ENCODE results near the gene WDFY3. TPM values are rescaled to one million over a fixed set of nuclear protein-coding genes. Genes with fewer than 3 reads are reported as not detected.
A peak's percentile ranks its signal among the peaks of the same experiment; 100 is the strongest.
"Not testable (repeated sequence)": the region's sequence is repeated elsewhere in the genome, so short reads cannot be mapped to it uniquely, and the experiment has no call there.

WDFY3 gene
- total RNA-seq, 1 donor from 2014 or later, result 119 TPM

DNA sequence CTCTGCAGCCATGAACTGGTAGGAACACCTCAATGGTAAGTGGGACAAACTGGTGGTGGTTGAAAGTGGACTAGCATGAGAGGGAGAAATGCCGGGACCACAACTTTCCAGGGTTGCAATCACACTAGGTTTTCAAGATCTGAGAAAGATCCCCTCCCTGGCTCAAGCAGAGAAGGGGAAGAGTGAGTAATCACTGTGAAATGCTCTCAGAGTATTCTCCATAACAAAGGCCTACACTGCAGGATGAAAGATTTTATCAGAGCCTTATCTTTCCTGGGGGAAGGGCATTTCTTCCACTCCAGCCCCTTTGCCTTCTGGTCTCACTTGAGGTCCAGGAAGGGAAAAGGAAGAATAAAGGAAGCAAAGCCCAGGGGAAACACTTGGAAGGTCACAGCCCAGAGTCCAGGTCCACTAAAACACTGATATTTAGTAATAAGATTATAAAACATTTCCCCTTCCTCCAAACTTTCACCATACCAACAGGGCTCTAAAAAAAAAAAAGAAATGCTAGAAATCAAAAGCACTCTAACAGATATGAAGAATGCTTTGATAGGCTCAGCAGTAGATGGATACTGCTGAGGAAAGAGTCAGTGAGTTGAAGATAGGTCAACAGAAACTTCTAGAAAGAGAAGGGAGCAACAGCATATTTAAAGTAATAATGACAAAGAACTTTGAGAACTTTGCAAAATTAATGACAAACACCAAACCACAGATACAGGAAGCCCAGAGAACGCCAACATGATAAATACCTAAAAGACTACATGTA, 95.9 kb downstream of the WDFY3 start:
- DNase-seq (ENCODE audit: low spot score in 2 of 2) (no peak), FAIRE-seq (no peak)

DNA sequence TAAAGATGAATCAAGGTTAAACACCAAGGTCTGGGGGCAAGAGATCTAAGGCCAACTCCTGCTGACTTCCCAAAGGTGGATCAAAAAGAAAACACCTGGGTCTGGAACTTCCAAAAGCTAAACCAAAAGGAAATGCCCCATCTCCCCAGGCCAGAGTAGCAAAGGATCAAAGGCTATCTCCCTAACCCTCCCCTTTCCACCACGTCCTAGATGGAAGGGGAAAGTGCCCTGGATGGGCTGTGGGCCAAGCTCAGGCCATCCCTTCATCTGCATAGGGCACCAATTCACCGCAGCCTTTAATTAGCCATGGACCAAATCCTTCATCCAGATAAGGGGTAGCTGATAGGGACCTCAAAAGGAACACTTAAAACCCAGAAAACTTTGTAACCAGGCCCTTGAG, 100.2 kb downstream of the WDFY3 start:
- DNase-seq (ENCODE audit: low spot score in 2 of 2), result no peak
- FAIRE-seq, result no peak

DNA sequence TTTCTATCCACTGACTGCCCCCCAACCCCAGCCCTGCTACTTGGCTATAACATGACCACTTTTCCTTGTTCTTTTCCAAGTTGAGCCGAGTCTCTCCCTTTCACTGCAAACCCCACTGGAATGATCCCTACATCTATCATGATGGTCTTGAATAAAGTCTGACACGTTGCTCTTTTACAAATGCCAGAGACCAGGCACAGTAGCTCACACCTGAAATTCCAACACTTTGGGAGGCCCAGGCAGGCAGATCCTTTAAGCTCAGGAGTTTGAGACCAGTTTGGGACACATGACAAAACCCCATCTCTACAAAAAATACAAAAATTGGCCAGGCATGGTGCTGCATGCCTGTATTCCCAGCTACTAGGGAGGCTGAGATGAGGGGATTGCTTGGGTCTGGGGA, 100.9 kb downstream of the WDFY3 start:
- DNase-seq (ENCODE audit: low spot score in 2 of 2), result no peak
- FAIRE-seq, result no peak

DNA sequence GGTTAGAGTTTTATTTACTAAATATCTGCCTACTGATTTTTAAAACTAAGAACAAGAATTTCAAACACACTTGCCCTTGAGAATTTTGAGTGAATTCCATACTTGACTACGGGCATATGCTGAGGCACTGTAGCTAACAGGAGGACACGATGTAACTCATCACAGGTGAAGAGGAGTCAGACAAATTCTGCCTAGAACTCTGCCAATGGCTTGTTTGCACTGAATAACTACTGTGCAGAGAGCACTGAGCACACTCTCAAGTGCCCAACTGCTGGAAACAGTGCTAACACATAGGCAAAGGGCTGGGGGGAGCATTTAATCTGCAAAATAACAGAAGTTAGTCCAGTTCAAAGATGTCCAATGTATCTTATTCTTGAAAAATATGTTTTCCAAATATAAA, 104.4 kb downstream of the WDFY3 start:
- FAIRE-seq, result no peak
- DNase-seq (ENCODE audit: low spot score in 2 of 2), result no peak

DNA sequence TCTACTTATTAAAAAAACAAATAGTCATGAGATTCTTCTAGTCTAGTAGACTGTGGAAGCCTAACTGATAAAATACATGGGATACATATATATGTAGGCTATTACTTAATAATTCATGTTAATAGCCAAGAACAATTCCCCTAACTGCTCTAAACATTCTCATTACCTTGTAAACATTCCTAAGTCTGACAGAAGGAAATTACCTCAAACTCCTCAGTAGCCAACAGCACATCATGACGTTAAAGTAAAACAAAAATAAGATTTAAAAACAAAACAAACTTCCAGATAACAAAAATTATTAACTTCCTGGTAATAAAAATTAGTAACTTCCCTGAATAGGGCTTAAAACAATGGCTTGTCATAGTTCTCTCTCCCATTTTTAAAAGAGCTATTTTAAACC, 109.2 kb downstream of the WDFY3 start:
- FAIRE-seq (no peak), DNase-seq (ENCODE audit: low spot score in 2 of 2) (no peak)

DNA sequence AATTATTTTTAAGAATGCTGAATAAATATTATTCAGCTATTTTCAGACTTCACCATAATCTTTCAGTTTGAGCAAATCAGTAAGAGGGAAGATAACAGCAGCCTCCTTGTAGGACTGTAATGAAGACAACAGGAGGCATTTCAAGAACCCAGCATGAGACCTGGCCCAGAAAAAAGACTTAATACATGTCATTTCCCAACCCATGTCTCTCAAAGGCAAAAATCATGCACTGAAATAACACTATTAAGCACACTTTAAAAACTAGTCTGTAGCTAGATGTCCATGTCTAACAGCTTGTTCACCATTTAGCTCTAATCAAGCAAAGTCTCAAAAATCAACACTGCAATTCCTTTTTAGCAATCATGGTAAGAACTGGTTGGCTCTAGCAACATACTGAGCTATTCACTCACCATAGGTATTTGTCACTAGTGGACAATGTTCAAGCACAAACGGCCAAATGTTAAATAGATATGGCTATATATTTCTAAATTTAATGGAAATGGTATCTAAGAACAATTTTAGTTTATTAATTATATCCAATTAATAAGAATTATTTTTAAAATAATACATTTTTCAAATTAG, 109.9 kb downstream of the WDFY3 start:
- DNase-seq (ENCODE audit: low spot score in 2 of 2) (no peak), FAIRE-seq (no peak)

DNA sequence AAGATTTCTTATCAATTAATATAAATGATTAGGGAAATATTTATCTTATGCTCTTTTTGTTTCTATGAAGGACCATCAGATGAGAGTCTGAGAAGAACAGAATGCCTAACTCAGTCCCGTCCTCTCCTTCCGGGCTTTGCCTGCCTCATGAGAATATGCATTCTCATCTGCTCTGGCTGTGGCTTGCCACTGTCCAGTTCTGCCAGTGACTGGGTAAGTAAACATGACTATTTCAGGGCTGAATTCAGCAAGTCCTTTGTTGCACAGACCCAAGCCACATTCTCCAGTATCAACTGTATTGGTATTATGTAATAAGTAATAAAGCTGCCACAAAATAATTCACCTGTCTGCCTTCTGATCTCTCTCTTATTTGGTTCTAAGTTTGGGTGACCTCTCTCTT, 110.7 kb downstream of the WDFY3 start:
- FAIRE-seq, result no peak
- DNase-seq (ENCODE audit: low spot score in 2 of 2), result peak; percentile 16 to 28

DNA sequence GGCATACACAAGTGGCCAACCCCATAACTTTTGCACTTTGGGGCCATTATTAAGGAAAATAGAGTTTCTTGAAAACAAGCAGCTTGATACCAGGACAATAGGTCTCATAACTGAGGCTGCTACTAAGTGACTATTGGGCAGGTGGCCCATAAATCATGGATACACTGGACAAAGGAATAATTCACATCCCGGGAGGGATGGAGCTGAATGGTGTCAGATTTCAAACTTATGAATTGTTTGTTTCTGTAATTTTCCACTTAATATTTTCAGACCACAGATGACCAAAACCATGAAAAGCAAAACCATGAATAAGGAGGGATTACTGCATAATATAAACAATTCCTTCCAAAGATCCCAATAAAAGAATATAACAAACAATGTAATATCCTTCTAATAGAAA, 114.4 kb downstream of the WDFY3 start:
- DNase-seq (ENCODE audit: low spot score in 2 of 2), result no peak
- FAIRE-seq, result peak; percentile 64

DNA sequence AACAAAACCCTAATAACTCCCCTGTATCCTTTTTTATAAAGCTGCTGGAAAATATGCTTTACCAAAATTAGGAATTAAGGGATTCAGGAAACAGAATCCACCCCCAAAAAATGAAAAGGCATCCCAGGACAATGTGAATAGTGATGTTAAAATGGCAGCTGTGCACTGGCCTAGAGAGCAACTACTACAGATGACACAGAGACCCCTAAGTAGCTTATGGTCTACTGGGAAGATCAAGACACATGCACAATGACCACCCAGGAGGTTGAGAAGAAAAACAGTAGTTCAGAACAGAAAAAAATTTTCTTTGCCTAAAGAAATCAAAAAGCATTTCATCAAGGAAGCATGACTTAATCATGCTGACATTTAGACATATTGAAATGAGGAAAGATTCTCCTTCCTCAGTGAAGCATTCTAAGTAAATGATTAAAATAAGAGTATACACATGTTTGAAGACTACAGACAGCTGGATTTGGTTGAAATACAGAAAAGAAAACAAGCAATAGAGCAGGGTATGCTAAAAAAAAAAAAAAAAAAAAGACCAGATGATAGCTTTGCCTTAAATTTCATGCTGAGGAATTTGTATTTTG, 117.3 kb downstream of the WDFY3 start:
- FAIRE-seq (no peak), DNase-seq (ENCODE audit: low spot score in 2 of 2) (no peak)

DNA sequence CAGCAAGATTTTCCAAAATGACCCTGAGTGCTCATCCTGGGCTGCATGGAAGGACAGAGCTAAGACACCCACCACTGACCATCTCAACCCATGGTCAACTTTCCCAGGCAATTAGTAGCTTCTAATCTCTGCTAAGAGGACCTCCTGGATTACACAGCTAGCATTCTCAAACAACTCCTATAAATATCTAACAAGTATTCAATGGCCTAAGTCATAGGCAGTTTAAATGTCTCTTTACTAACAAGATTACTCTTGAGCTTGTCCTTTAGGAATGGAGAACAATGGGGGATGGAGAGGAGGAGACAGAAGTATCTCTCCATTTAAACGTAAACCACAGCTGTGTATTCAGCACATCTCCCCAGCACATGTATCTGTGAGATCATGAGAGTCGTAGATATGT, 118.1 kb downstream of the WDFY3 start:
- DNase-seq (ENCODE audit: low spot score in 2 of 2), result no peak
- FAIRE-seq, result no peak

DNA sequence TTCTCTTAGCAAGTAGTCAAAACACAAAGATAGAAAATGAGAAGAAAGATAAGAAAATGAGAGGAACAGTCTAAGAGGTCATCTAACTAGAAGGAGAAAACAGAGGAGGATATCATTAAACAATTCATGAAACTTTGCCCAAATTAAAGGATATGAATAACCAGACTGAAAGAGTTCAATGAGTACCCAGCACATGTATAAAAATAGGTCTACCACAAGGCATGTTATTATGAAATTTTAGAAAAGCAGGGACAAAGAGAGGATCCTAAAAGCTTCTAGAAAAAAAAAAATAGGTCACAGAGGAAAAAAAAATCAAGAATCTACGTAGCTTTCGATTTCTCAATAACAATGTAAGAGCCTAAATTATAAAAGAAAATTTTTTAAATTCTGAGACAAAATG, 118.5 kb downstream of the WDFY3 start:
- peak; percentile 3 for FAIRE-seq
- no peak for DNase-seq (ENCODE audit: low spot score in 2 of 2)

DNA sequence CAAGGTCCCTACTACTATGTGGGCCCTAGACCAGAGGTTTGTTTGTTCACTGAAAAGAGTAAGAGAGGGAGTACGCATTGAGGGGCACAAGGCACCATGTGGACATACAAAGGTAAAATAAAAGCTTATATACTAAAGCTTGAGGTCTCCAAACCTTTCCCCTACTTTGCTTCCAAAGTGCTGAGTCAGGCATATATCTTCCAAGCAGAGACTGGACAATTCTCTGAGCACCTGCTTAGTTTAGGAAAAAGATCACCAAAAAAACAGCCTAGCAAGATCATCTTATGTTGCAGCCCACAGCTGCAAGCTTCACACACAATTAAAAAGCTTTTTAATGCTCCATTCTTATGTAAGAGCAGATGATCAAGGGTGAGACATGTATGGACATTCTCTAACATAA, 119.5 kb downstream of the WDFY3 start:
- no peak for FAIRE-seq
- DNase-seq (ENCODE audit: low spot score in 2 of 2), result no peak

DNA sequence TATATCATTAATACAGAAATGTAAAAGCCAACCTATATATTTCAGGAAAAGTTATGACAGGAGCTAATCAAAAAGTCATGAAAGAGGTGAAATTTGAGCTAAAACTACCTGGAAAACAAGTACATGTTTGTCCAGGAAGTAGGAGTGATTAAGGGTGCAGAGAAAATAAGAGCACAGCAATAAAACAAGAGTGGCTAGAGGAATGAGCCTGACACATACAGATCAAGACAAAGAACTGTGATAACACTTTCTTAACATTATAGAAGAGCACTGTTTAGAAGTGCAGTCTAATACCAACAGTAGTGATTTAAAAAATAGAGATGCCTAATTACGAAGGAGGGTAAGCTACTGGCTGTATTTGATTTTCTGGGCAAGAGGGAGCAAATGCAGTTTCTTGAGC, 125.1 kb downstream of the WDFY3 start:
- DNase-seq (ENCODE audit: low spot score in 2 of 2) (no peak), FAIRE-seq (no peak)

DNA sequence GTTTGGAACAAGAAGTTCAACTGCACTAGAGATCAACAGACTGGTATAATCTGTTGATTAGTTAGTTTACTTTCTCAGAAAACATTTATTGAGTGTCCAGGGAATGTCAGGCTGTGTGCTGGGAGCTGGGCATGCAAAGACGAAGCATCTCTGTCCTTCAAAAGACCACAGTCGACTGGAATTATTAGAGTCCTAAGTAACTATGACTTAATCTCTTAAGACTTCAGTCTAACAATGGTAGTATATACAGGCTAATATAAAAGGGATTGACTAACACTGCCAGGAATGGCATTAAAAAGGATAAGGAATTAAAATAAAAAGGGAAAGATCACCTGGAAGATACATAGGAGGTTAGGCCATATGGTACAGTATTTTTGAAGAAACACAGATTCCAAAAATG, 128.7 kb downstream of the WDFY3 start:
- FAIRE-seq, result no peak
- no peak for DNase-seq (ENCODE audit: low spot score in 2 of 2)

DNA sequence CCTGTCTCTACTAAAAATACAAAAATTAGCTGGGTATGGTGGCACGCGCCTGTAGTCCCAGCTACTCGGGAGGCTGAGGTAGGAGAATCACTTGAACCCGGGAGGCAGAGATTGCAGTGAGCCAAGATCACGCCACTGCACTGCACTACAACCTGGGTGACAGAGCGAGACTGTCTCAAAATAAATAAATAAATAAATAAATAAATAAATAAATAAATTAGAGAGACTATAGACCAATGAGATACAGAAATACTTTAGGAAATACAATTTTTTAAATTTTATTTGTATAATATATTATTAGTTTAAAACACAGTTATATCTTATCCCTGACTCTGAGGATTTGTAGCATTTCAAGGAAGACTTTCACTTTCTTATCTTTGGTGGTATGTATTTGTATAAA, 136.9 kb downstream of the WDFY3 start:
- not testable (repeated sequence) for DNase-seq (ENCODE audit: low spot score in 2 of 2)
- peak; percentile 44 for FAIRE-seq

DNA sequence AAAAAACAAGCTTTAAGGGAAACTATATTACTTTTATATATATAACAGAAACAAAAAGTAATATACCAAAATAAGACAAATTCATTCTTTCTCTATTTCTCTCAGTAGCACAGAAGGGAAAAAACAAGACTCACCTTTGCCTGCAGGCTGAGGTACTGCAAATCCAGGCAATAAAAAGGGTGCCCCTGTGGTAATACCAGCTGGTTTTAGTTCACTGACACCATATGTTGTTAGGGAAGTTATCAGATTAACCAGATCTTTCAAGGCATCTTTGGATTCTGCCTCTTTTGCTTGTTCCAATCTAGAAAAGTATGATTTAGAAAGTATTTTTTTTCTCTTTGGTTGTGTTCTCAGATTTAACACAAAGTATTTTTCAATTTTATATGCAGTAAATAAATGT, 139.8 kb downstream of the WDFY3 start:
- FAIRE-seq, result no peak
- DNase-seq (ENCODE audit: low spot score in 2 of 2), result no peak

DNA sequence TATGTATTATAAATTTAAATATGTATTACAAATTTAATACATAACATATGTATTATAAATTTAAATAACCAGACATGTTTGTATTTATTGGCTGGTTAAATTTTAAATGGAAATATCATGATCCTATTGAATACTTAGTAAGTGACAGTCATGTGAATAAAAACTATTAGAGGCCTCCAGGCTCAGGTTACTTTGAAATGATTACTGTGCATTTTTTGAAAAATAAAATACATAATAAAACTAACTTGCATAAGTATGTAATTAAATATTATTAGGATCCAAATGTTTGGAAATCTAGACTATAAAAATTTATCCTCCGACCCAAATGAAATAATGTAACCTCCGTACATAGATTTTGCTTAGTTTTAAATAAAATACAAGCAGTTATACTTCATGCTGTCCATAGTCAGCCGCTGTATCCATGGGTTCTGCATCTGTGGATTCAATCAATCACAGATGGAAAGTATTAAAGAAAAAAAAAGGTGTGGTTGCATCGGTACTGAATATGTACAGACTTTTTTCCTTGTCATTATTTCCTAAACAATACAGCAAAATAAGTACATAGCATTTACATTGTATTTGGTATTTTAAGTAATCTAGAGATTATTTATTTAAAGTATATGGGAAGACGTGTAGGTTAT, 140.7 kb downstream of the WDFY3 start:
- peak; percentile 81 for FAIRE-seq
- DNase-seq (ENCODE audit: low spot score in 2 of 2), result no peak

DNA sequence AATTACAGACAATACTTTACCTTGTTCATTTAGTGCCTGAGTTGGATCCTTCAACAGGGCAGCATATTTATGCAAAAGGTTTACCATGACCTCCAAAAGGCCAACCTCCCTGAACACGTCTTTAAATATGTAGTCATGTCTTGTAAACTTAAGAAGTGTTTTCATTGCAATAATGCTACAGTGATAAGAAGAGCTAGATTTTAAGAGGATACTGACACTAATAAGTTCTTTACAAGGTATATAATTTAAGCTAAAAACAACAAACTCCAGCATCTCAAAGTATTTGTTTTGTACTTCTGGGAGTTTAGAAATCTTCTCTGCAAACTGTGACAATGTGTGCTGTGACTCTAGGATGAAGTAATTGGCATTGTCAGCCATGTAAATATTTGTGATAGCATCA, 145.4 kb downstream of the WDFY3 start:
- FAIRE-seq (no peak), DNase-seq (ENCODE audit: low spot score in 2 of 2) (no peak)

DNA sequence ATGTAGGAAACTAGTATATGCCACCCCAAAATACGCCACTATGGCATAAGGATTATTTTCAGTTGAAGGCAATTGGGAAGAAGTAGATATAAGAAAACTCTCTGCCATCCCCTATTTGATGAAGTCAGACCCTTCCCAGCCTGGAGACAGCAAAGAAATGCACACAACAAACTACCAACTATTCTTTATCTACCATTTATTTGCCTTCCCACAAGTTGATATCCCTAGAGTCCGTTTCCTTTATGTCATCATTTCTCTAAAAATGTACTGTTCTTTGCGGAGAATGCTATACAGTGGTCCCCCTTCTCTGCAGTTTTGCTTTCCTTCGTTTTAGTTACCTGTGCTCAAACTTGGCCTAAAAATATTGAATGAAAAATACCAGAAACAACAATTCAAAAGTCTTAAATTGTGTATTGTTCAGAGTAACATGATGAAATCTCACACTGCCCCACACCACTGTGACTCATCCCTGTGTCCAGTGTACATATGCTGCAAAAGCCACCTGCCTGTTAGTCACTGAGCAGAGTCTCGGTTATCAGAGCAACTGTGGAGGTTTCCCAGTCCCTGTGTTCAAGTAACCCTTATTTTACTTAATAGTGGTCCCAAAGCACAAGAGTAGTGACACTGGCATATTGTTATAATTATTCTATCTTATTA, 152.3 kb downstream of the WDFY3 start:
- DNase-seq (ENCODE audit: low spot score in 2 of 2) (no peak), FAIRE-seq (no peak)

DNA sequence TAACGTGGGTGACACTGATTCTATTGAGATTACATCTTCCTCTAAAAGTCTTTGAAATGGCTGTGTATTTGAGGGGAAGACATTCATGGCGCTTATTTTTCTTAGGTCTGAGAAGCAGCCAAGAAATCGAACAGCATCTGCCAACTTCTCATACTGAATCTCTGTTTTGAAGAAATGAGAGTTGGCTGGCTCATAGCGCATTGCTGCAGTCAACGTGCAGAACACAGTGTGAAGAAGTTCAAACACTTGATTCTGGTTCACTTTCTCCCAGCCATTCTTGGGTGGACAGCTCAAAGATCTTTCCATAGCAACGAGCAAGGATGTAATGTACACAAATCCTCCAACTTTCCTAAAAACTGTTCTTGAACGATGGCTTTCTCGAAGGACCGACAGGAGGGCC, 156.5 kb downstream of the WDFY3 start:
- FAIRE-seq (no peak), DNase-seq (ENCODE audit: low spot score in 2 of 2) (no peak)

DNA sequence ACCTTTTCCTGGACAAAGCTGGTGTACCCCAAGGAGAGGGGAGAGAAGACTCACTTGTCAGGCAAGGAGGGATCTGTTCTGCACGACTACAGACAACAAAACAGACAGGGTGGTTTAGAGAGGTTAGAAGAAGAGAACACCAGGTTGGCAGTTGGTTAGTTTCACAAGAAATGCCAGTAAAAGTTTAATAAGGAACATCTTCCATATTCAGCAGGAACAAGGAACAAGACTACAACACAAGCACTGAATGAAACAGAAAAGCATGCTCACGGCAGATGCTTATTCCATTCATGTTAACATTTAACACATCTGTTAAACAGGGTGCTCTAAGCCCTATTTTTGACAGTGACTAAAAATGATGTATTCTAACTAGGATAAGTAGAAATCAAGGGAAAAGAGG, 158.2 kb downstream of the WDFY3 start:
- DNase-seq (ENCODE audit: low spot score in 2 of 2) (no peak), FAIRE-seq (no peak)
